ENCODE data around the gene ZSWIM8.

GRCh38 chr10:73791871-73792400, 6.5 kb downstream of the ZSWIM8 start:
- TF ChIP-seq CTCF (IDR thresholded peaks at IDR 0.05) (no peak), EZH2 (IDR thresholded peaks at IDR 0.05; ENCODE audit: borderline replicate concordance, insufficient read depth, low read depth, low read length, poor library complexity, severe bottlenecking) (no peak)

All from B cell (primary cell).